HG03196 (cell line): ENCODE data around the gene SLC37A4.
A peak's percentile ranks its signal among the peaks of the same experiment; 100 is the strongest.
"Not testable (repeated sequence)": the region's sequence is repeated elsewhere in the genome, so short reads cannot be mapped to it uniquely, and the experiment has no call there.

Experiments used
- ATAC-seq: cut with Tn5 transposase; IDR thresholded peaks from one replicate; pipeline ENCODE4 v1.9.1; 2021; ENCODE audit not compliant: unreplicated experiment

SLC37A4 gene

DNA sequence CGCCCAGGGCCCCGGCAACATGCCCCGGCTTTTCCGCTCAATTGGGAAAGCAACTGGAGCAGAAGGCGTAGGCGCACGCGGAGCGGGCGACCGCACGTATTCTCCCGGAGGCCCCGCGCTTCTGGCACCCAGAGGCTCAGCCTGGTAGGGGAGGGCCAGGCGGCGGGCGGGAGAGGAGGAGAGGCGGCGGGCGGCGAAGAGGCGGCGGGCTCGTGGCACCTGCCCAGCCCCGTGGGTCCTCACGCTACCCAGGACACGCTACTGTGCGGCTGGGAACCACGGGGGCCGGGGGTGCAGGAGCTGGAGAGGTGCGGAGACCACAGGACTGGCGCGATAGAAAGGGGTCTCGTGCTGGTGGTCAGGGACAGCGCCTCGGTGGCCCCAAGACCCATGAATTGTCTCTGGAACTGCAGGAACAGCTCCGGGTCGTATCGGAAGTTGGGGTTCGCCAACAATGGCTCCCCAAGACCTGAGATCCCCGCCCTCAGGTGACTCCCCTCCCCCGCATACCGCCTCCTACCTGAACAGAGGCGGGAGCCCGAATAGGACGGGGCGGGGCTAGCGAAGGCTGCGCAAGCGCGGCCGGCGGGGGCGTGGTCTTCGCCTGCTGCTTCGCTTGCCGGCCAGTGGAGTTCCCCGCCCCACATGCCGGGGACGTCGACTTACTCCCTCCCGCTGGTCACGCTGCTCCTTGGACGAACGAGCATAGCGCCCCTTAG is at the start of gene SLC37A4:
TSS of gene SLC37A4 (minus strand) at position 549 of the 719 bp plus-strand sequence.
- peak; percentile 90 for ATAC-seq

DNA sequence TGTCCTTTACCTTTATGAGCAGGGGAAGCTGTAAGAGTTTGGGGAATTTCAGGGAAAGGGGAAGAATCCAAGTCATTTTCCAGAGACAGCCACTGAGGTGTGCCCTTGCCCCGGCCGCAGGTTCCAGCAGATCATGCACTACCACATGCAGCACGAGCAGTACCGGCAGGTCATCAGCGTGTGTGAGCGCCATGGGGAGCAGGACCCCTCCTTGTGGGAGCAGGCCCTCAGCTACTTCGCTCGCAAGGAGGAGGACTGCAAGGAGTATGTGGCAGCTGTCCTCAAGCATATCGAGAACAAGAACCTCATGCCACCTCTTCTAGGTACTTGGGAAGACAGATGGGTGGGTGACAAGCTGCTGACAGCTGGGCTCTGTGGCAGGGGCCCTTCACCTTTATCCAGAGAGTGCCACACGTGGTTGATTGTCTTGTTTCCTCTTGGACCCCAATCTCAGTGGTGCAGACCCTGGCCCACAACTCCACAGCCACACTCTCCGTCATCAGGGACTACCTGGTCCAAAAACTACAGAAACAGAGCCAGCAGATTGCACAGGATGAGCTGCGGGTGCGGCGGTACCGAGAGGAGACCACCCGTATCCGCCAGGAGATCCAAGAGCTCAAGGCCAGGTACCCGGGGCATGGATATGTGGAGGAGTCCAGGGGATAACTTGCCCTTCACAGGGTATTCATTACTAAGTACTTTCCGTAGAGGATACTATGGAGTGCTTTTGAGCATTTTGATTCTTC is 48.2 kb upstream of the SLC37A4 start:
- no peak for ATAC-seq

DNA sequence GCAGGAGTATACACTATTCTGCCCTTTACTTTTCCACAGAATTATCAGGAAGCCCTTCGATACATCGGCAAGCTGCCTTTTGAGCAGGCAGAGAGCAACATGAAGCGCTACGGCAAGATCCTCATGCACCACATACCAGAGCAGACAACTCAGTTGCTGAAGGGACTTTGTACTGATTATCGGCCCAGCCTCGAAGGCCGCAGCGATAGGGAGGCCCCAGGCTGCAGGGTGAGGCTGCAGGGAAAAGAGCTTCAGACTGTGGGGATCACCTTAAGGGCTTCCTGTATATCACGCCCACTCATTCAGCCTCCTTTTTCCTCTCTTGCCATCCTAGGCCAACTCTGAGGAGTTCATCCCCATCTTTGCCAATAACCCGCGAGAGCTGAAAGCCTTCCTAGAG is 47.2 kb upstream of the SLC37A4 start:
- no peak for ATAC-seq

DNA sequence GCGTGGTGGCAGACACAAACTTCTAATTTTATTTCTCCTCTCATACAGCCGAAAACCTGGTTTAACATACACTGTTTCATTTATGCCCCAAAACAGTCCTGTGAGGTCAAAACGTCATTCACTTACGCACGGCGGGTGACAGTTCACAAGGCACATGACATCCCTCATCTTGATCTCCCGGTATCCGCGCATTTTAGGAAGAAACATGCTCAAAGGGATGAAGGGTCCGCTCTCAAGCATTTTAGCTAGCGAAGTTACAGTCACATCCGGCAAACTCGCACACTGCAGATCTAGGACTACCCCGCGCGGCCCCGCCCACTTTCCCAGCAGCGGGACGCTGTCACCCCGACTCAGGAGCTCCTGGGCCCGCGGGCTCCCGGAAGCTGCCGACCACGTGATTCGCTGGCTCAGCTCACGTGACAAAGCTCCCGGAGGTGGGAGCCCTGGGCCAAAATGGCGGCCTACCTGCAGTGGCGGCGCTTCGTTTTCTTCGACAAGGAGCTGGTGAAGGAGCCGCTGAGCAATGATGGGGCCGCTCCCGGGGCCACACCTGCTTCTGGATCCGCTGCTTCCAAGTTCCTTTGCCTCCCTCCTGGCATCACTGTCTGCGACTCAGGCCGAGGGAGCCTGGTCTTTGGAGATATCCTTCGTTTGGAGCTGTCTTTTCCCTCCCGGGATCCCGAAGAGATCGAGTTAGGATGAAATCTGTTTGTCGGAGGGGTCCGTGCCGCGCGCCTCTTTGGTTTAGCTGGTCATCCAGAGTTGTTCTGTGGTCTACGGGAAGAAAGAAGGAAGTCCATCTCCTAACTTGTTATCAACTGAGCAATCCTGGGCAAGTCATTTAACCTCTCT is 36.9 kb upstream of the SLC37A4 start, which contains the start of gene VPS11:
TSS of gene VPS11 (plus strand) at position 448 of the 852 bp plus-strand sequence. CDS start at position 454, 6 bp downstream.
- peak; percentile 92 for ATAC-seq

DNA sequence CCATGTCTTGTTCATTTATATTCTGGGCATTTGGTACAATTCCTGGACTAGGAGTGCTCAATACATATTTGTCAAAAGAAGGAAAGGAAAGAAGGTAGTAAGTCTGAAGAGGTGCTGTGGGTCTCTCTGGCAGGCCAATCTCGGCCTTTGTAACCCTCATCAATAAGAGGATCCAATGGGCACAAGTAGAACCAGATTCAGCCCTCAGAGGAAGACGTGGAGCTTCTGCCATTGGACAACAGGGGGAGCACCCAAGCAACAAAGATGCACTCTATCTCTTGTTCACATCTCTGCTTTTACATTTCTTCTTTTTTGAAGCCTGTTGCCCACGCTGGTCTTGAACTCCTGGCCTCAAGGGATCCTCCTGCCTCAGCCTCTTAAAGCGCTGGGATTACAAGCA is 34.7 kb upstream of the SLC37A4 start:
- no peak for ATAC-seq

DNA sequence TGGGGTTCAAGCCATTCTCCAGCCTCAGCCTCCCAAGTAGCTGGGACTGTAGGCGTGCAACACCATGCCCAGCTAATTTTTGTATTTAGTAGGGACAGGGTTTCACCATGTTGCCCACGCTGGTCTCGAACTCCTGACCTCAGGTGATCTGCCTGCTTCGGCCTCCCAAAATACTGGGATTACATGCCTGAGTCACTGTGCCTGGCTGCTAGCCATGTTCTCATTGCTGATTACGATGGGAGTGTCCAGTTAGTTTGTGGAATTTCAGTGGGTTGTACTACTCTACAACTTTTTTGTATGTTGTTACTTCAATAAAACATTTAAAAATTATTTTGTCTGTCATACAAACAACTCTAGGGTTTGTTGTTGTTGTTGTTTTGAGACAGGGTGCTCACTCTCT is 32.1 kb upstream of the SLC37A4 start:
- ATAC-seq, result no peak

DNA sequence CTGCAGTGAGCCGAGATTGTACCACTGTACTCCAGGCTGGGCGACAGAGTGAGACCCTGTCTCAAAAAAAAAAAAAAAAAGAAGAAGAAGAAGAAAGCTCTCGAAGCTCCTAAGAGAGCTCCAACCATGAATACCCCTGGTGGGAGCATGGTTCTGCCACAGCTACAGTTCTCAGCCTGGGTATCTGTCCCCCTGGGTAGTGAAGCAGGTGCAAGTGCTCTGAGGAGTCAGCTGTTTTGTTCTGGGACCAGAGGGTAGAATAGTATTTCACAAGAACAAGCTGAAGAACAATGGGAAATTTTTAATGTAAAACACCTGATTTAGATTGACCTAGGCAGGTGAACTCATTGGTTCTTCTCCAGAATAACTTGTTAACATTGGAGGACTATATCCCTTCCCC is 30.6 kb upstream of the SLC37A4 start:
- no peak for ATAC-seq

DNA sequence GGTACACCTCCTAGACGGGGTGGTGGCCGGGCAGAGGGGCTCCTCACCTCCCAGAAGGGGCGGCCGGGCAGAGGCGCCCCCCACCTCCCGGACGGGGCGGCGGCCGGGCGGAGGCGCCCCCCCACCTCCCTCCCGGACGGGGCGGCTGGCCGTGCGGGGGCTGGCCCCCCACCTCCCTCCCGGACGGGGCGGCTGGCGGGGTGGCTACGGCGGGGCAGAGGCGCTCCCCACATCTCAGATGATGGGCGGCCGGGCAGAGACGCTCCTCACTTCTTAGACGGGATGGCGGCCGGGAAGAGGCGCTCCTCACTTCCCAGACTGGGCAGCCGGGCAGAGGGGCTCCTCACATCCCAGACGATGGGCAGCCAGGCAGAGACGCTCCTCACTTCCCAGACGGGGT is 28.5 kb upstream of the SLC37A4 start:
- ATAC-seq, result not testable (repeated sequence)

DNA sequence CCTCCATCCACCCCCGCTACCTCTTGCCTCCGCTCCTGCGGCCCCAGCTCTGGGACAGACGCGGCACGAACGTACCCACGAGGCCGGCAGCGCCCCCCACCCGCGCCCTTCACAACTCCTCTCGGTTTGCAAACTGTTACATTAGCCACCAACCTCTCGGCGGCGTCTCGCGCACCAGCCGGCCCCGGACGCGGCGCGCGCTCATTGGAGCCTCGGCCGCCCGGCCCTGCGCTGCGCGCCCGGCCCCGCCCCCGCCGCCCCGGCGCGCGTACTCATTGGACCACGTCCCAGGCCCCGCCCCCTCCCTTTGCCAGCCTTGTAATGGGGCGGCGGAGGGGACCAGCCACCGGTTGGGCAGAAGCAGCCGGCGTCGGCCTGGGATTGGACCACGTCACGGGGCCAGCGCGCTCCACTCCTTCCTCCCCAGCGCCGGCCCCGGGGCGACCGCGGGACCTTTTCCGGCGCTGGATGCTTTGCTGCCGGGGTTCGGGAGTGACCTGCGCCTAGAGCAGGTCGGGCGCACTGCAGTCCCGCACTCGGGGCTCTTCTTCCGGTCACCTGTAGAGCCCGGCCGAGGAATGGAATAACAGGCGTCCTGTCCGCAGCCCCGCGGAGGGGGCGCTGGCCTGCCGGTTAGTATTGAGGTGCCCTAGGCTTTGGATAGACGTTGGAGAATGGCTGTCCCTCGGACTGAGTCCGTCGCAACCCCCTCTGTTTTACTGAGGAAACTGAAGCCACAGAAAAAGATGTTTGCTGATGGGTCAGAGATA is 26.5 kb upstream of the SLC37A4 start, which contains the start of gene HYOU1:
TSS of gene HYOU1 (minus strand) at position 206 of the 770 bp plus-strand sequence. CDS start 1,045 bp downstream, outside the sequence.
- peak; percentile 86 for ATAC-seq

DNA sequence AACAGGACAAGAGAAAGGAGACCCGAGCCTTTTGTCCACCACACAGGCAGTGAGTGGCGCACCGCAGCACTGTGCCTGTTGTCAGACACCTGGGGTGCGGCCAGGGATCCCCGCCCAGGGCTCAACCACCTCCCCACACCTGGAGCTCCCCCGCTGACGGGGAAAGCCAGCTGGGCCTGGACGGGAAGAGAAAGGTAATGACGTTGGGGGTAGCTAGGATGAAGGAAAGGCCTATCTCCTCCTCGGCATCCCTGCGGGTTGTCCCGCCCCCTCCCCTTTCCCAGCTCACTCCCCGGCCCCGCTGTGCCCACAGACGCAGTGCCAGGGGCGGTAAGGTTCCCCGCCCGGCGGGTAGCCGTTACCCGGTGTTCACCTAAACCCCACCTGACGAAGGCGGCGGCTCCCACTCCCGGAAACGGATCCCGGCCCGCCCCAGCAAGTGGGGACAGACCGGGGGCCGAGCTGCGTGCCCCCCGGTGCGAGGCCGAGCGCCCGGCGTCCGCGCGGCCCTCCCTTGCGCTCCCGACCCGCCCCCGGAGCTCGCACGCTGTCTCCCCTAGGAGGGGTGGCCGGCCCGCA is 25.8 kb upstream of the SLC37A4 start:
- ATAC-seq, result no peak

DNA sequence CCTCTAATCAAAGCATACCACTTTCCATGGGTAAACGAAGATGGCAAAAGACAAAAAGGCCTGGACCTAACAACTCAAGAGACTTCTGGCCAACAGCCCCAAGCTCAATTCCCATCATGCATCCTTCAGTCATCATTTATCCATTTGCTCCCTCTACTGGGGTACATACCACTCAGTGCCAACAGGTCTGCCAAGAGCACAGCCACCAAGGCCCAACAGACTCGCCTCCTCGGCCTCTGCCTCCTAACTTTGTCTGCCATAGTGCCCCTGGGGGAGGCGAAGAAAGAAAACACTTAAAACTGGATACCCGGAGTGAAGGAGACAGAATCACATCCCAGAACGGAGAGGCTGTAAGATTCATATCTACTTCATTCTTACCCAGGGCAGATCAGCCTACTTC is 25.2 kb upstream of the SLC37A4 start:
- ATAC-seq, result no peak

DNA sequence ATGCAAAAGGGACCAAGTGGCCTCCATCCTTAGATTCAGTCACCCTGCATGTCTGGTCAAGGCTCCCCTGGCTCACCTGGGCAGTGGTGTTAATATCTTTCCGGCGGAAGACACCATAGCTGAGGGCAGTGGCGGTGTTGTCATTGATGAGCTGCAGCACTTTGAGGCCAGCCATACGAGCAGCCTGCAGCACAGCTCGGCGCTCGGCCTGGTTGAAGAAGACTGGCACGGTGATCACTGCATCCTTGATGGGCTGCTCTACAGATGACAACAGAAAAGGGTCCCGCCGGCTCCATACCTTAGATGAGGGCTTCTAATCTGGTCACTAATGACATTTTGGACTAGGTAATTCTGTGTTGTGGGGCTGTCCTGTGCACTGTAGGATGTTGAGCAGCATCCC is 23.7 kb upstream of the SLC37A4 start:
- no peak for ATAC-seq

DNA sequence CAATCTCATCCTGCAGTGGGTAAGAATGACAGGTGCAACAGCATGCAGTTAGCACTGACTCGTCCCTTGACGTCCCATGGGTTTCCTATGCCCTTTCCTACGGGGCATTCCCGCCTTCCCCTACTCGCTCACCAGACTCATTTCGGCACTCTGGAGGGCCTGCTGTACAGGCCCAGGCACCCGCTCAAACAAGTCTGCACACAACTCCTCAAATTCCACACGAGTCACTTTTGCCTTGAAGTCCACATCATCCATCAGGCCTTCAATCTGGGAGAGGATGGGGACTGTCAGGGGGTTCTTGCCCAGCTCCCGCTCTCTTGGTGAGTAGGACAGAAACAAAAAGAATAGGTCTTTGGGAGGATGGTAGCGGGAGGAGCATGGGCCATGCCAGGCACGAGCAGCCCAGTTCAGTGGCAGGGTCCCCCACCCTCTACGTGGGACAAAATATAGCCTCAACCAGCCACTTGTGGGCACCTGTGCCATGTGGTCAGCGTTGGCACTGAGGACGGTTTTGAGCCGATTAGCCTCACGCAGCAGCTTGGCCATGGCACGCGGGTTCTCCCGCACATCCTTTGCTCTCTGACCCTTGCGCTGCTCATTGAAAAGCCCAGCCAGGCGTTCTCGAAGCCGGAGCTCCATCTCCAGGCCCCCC is 21.6 kb upstream of the SLC37A4 start:
- no peak for ATAC-seq

DNA sequence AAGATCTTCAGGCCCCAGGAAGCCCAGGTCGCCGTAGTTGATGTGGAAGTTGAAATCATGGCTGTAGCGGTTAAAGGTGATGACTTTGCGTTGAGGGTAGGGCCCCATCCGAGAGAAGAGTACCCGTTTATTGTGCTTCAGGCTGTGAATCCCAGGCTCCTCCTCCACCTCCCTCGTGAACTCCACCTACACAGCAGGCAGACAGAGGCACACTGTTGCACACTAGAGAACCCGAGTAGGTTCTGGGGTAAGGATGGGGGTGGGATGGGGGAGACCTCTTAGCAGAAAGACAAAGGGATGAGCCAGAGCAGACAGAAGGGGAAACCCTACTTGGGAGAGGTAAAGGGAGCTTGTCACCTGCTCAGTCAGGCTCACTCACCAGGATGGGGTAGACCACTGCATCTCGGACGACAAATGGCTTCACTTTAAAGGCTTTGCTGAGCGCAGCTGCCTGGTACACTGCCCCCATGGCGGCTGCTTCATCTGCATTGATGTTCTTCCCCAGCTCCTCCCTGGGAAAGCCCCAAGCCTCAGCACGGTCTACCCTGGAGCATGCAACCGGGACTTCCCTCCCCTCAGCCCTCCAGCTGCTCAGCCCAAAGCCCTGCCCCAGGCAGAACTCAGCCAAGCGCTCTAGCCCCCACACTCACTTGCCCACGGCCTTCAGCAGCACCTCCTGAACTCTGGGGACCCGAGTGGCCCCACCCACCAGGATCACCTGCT is 20.9 kb upstream of the SLC37A4 start:
- ATAC-seq, result peak; percentile 38

DNA sequence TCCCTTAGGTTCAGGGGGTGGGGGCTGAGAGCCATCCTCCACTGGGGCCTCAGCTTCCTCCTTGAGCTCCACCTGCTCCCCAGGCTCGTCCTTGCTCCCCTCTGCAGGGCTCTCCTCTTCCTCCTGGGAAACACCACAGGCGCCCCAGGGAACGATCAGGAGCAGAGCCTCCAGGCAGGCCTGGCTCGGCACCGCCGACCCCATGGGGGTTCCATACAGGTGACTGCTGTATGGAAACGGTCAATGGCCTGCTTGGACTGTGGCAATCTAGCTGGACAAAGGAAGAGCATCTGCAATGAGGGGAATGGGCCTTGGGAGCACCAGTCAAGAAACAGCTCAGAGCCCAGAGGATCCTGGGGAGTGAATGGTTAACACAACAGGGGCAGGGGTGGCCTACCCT is 18.4 kb upstream of the SLC37A4 start:
- ATAC-seq, result no peak

DNA sequence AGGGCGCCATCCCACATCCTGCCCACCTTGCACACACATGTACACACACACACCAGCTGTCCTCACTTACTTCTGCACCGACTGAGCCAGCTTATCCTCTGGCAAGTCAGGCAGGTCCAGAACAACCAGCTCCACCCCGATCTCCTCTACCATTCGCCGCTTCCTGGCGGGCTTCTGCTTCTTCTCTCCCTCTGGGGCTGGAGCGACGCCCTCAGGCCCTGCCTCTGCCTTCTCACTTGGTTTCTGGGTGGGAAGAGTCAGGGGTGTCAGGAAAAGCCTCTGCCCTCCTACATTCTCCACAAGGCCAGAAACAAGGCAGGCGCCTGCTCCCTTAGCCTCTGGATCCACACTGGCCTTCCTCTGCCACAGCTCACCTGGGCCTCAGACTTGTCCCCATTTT is 18.0 kb upstream of the SLC37A4 start:
- ATAC-seq, result no peak

DNA sequence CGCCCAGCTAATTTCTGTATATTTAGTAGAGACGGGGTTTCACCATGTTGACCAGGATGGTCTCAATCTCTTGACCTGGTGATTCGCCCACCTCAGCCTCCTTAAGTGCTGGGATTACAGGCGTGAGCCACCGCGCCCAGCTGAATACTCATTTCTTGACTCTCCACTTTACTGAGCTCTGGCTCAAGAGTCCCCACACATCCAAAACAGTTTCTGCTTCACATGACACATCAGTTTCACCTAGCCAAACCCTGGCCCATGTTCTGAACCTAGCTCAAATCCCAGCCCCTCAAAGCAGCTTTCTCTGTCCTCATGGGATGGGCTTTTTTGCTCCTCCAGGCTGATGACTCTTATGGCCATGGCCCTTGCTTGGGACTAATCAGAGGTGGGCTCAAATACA is 16.5 kb upstream of the SLC37A4 start:
- no peak for ATAC-seq

DNA sequence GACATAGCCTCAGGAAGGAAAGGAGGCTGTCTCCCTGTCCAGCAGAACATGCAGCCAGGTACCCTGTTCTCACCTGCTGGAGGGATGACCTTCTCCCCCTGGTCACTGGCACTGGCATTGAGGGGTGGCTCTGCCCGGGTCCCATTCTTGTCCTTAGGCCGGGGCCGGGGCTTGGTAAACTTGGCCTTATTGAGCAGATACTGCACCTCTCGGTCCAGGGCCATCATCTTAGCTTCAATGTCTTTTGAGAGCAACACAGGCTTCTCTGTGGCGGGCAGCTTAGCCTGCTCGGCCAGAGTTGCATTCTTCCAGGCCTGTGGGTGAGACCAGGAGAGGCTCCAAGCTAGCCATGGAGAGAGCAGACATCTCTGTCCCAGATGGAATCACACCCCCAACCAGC is 15.8 kb upstream of the SLC37A4 start:
- ATAC-seq, result no peak

DNA sequence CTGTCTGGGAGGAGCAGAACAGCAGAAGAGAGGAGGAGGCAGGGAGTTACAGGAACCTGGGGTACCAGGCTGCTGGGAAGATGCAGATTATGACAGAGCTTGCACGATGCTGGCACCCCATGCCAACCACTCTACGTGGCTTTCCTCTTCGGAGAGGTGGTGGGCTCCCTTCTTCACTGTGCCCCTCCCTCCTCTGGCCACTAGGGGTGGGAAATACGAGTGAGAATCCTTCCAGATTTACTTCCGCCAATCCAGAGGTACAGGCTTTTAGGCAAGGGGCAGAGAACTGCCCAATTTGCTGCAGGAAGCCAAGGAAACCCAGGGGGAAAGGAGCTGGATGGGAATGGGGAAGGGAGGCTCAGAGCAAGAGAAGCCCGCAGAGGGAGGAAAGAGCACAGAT is 14.0 kb upstream of the SLC37A4 start:
- ATAC-seq, result no peak
